HEK293T (cell line): Measurements from ENCODE around the gene EGFL8.

Source experiments
- CTCF ChIA-PET: fragments of 350-600 bp; formaldehyde crosslinking; extraction: SDS; loops from one replicate; lab custom pipeline; 2021; ENCODE audit warnings: antibody characterized with exemption, inconsistent platforms; lab: Yijun Ruan, JAX
- POLR2A ChIA-PET: fragments of 350-600 bp; formaldehyde crosslinking; extraction: SDS; loops from one replicate; lab custom pipeline; 2020; ENCODE audit warnings: antibody characterized with exemption, inconsistent platforms; lab: Yijun Ruan, JAX
- DNase-seq: peaks from one replicate; pipeline ENCODE4 v3.0.0; 2012; ENCODE audit warnings: mixed read lengths; ENCODE audit errors: extremely low spot score
- ARNT ChIP-seq: fragments of 450-650 bp; IDR thresholded peaks from 2 replicates; pipeline ENCODE4 v1.6.1; 2017; ENCODE audit warnings: mild to moderate bottlenecking
- BHLHE40 ChIP-seq: fragments of 450-650 bp; IDR thresholded peaks from 2 replicates; pipeline ENCODE4 v1.6.1; 2016; ENCODE audit warnings: mild to moderate bottlenecking, moderate library complexity, borderline replicate concordance
- CTBP1 ChIP-seq: fragments of 450-650 bp; IDR thresholded peaks from 2 replicates; pipeline ENCODE4 v1.6.1; 2016; ENCODE audit warnings: borderline replicate concordance
- ELF4 ChIP-seq: fragments of 450-650 bp; IDR thresholded peaks from 2 replicates; pipeline ENCODE4 v1.6.1; 2017; ENCODE audit warnings: antibody characterized with exemption
- FOXA1 ChIP-seq: fragments of 450-650 bp; IDR thresholded peaks from 2 replicates; pipeline ENCODE4 v1.6.1; 2016; ENCODE audit warnings: mild to moderate bottlenecking
- FOXK2 ChIP-seq: fragments of 450-650 bp; IDR thresholded peaks from 2 replicates; pipeline ENCODE4 v1.6.1; 2016; ENCODE audit warnings: mild to moderate bottlenecking
- FOXM1 ChIP-seq: fragments of 450-650 bp; IDR thresholded peaks from 2 replicates; pipeline ENCODE4 v1.6.1; 2017; ENCODE audit warnings: mild to moderate bottlenecking, borderline replicate concordance
- HDGF ChIP-seq: fragments of 450-650 bp; IDR thresholded peaks from 2 replicates; pipeline ENCODE4 v1.6.1; 2017; ENCODE audit warnings: antibody characterized with exemption, borderline replicate concordance
- L3MBTL2 ChIP-seq: fragments of 450-650 bp; conservative IDR thresholded peaks from 2 replicates; pipeline ENCODE4 v1.6.1; 2016; ENCODE audit warnings: mild to moderate bottlenecking
- LEF1 ChIP-seq: fragments of 450-650 bp; IDR thresholded peaks from 2 replicates; pipeline ENCODE4 v1.6.1; 2017; ENCODE audit warnings: mild to moderate bottlenecking, borderline replicate concordance
- NFRKB ChIP-seq: fragments of 450-650 bp; IDR thresholded peaks from 2 replicates; pipeline ENCODE4 v1.6.1; 2016; ENCODE audit warnings: mild to moderate bottlenecking, moderate library complexity
- SP1 ChIP-seq: fragments of 450-650 bp; IDR thresholded peaks from 2 replicates; pipeline ENCODE4 v1.6.1; 2017
- SUZ12 ChIP-seq: fragments of 450-650 bp; IDR thresholded peaks from 2 replicates; pipeline ENCODE4 v1.6.1; 2016; ENCODE audit warnings: mild to moderate bottlenecking
- TARDBP ChIP-seq: fragments of 450-650 bp; IDR thresholded peaks from 2 replicates; pipeline ENCODE4 v1.6.1; 2016
- ZNF384 ChIP-seq: fragments of 450-650 bp; IDR thresholded peaks from 2 replicates; pipeline ENCODE4 v1.6.1; 2016
- TF ChIP-seq, protein P1 (sequence below): fragments of 450-650 bp; IDR thresholded peaks from 2 replicates; pipeline ENCODE4 v1.6.1; 2016

EGFL8 gene

DNA sequence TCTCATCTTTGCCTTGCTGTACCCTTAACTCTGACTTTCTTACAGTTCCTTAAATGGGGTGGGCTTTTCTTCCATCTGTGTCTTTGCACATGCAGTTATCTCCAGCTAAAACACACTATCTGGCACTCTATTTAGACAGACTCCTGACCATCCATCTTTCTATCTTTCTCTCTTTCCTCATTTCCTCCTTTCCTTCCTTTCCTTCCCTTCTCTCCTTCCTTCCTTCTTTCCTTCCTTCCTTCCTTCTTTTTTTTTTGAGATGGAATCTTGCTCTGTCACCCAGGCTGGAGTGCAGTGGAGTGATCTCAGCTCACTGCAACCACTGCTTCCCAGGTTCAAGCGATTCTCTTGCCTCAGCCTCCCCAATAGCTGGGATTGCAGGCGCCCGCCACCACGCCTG, 51.2 kb downstream of the EGFL8 start:
- ChIA-PET POLR2A (no interaction called here), CTCF (no interaction called here)
- no peak for DNase-seq
- no peak for TF ChIP-seq CTBP1
- no peak for TF ChIP-seq LEF1
- TF ChIP-seq SP1 = no peak
- TF ChIP-seq ZNF384 = no peak
- TF ChIP-seq NFRKB = no peak
- TF ChIP-seq FOXM1 = no peak
- TF ChIP-seq FOXA1 = no peak
- TF ChIP-seq ELF4 = no peak
- TF ChIP-seq ARNT = no peak
- no peak for TF ChIP-seq SUZ12
- TF ChIP-seq L3MBTL2 = no peak
- TF ChIP-seq TARDBP = no peak
- no peak for TF ChIP-seq HDGF
- TF ChIP-seq, protein P1, sequence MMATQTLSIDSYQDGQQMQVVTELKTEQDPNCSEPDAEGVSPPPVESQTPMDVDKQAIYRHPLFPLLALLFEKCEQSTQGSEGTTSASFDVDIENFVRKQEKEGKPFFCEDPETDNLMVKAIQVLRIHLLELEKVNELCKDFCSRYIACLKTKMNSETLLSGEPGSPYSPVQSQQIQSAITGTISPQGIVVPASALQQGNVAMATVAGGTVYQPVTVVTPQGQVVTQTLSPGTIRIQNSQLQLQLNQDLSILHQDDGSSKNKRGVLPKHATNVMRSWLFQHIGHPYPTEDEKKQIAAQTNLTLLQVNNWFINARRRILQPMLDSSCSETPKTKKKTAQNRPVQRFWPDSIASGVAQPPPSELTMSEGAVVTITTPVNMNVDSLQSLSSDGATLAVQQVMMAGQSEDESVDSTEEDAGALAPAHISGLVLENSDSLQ = no peak
- no peak for TF ChIP-seq BHLHE40

DNA sequence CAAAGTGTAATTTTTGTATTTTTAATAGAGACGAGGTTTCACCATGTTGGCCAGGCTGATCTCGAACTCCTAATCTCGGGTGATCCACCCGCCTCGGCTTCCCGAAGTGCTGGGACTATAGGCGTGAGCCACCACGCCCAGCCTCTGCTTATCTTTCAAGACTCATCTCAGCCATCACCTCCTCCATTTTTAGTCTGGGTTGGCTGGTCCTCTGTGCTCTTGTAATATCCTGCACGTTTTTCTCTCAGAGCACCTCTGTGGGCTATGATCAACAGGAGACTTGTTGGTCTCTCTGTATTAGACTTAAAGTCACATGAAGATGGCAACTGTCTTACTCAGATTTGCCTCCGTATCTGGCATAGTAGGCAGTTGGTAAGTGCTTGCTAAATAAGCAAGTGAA, 51.9 kb downstream of the EGFL8 start:
- DNase-seq = no peak
- TF ChIP-seq HDGF = no peak
- TF ChIP-seq, protein P1 = no peak
- TF ChIP-seq BHLHE40 = no peak
- no peak for TF ChIP-seq SUZ12
- no peak for TF ChIP-seq NFRKB
- no peak for TF ChIP-seq ARNT
- TF ChIP-seq FOXA1 = no peak
- no peak for TF ChIP-seq FOXM1
- no peak for TF ChIP-seq LEF1
- no peak for TF ChIP-seq ELF4
- no peak for TF ChIP-seq L3MBTL2
- TF ChIP-seq FOXK2 = no peak
- no peak for TF ChIP-seq ZNF384
- no peak for TF ChIP-seq TARDBP
- no peak for TF ChIP-seq CTBP1
- CTCF ChIA-PET = no interaction called here
- POLR2A ChIA-PET = no interaction called here

DNA sequence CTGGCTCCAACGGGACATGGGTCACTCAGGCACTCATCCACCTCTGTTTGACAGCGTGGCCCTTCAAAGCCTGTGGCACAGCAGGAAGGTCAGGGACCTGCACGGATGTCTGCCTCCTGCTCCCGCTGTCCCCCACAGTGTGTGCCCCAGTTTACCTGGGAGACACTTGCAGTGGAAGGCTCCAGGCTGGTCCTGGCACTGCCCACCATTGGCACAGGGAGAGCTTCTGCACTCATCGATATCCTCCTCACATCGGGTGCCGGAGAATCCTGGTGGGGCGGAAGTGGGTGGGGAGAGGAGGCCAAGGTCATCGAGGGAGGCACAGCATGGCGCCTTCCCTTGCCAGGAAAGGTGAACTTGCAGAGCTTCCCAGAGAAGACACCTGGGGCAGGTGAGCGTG, 52.6 kb downstream of the EGFL8 start:
- no peak for TF ChIP-seq HDGF
- TF ChIP-seq SP1 = no peak
- TF ChIP-seq ELF4 = no peak
- TF ChIP-seq ZNF384 = no peak
- no peak for TF ChIP-seq FOXA1
- TF ChIP-seq TARDBP = no peak
- no peak for DNase-seq
- POLR2A ChIA-PET = no interaction called here
- CTCF ChIA-PET = no interaction called here
